ENCODE data around the gene GDAP1L1.
"Not testable (repeated sequence)": the region's sequence is repeated elsewhere in the genome, so short reads cannot be mapped to it uniquely, and the experiment has no call there.

The GDAP1L1 gene

GRCh38 chr20:44302736-44303135, 55.6 kb downstream of the GDAP1L1 start:
- DNase-seq (ENCODE audit: low spot score), result no peak

DNA sequence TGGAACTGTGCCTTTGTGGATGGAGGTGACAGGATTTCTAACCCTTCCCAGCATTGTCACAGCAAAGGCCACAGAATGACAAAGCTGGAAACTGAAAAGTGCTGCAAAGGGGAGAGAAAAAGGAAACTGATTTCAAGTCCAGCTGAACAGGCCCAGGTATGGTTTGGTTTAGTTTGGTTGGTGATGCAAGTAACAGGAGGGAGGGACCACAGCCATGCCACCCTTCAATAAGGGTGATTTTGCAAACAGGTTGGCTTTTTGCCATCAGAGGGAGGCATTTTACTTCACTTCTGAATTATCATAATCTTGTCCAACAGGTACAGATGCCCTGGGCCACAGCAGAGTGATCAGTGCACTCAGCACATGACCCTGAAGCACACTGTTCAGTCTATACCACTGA, 57.3 kb downstream of the GDAP1L1 start:
- DNase-seq (ENCODE audit: low spot score), result no peak

DNA sequence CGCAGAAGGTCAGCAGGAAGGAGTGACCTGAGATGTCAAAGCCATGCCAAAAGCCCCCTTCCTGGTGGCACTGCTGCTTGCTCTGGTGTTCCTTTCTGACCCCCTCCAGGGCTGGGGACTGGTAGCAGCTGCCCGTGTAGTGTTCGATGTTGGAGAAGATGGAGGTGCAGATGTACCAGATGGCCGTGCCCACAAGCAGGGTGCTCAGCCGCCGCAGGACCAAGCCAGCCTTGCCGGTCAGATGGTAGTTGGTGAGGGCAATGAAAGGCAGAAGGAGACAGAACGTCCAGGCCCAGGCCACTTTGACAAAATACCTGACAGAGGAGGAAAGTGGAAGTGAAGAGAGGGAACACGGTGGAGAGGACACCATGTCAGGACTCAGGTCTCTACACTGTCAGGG, 59.8 kb downstream of the GDAP1L1 start:
- no peak for DNase-seq (ENCODE audit: low spot score)

- peak; percentile 27 for DNase-seq (ENCODE audit: low spot score)
Measured at GRCh38 chr20:44309763-44310663, 62.9 kb downstream of the GDAP1L1 start.

GRCh38 chr20:44310664-44311639, 63.8 kb downstream of the GDAP1L1 start, which contains the start of gene FITM2:
Gene FITM2 (minus strand): TSS chr20:44311202. CDS start chr20:44311148, 54 bp downstream.
- DNase-seq (ENCODE audit: low spot score), result peak; percentile 98

- no peak for DNase-seq (ENCODE audit: low spot score)
Measured at GRCh38 chr20:44314870-44315269, 67.8 kb downstream of the GDAP1L1 start.

GRCh38 chr20:44319839-44320422, 72.8 kb downstream of the GDAP1L1 start:
- DNase-seq (ENCODE audit: low spot score), result no peak

DNA sequence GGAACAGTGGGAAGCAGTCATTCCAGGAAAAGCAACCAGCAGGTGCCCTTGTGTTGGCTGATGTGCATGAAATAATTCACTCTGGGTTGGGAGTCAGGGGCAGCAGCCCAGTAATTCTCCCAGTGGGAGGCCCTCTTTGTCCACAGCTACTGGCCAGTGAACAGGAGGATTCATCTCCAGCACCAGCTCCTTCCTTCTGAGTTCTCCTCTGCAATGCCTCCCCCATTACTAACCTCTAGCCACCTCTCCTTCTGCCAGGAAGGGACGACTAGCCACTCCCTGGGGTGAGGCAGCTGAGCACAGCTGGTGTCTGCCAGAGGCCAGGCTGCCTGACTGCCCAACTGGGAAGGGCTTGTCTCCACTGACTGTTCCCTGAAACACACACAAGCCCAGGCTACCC, 77.2 kb downstream of the GDAP1L1 start:
- DNase-seq (ENCODE audit: low spot score), result no peak

DNA sequence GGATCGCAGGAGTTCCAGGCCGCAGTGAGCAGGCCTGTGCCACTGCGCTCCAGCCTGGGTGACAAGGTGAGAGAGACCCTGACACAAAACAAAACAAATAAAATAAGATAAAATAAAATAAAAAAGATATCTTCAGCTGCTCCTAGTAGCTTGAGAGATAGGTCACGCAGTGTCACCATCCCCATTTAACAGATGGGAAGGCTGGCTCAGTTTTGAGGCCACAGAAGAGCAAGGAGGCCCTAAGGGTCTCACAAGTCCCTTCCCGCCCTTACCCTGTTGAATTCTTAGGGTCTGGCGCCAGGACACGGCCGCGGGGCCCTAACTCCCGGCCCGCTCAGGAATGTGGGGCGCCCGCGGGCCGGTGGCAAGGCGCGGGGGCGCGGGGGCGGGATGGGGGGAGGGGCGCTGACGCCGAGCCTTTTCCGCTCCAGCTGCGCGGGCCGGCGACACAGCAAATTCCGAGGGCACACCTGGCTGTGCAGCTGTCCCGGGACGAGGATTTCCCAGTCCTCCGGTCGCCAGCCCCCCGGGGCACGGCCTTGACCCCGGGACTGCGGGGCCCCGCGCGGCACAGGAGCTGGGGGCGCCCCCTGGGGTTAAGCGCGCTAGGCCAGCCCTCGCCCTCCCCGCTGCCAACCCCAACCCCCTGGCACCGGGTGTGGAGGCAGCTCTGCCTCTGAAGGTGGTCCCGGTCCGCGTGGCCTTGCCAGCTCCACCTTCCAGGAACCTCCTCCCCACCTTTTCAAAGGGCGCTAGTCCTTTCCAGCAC, 79.5 kb downstream of the GDAP1L1 start:
- DNase-seq (ENCODE audit: low spot score), result no peak

GRCh38 chr20:44327748-44328147, 80.6 kb downstream of the GDAP1L1 start:
- DNase-seq (ENCODE audit: low spot score), result not testable (repeated sequence)

GRCh38 chr20:44328428-44328827, 81.3 kb downstream of the GDAP1L1 start:
- no peak for DNase-seq (ENCODE audit: low spot score)
